ENCODE data around the gene SLC17A6.

SLC17A6 gene

GRCh38 chr11:22337596-22338485, at the start of gene SLC17A6:
TSS of gene SLC17A6 (plus strand) at chr11:22338381. CDS start at chr11:22338534, 153 bp downstream.
- in situ Hi-C loops (cut with MboI; ENCODE audit: low pct_unique_long_range_greater_than_20kb, low sequenced_read_pairs) = loop anchor here (25.0 kb wide), 1 partner anchor 449 kb away; no protein-coding TSS in a partner anchor
- DNase-seq = peak; percentile 52

DNA sequence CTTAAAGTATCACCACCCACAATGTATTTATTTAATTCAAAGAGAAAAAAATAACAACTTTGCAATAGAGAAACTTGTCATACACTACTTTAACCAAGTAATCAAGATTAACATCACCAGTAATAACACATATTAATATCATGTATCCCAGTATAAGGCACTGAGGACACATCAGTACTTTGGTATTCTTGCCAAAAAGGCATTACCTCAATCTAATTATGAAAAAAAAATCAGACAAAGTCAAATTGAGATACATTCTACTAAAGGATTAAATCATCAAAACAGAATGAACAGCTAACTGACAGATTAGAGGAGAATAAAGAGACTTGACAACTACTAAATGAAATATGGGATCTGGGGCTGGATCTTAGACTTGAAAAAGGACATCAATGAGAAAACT, 35.8 kb upstream of the SLC17A6 start:
- in situ Hi-C loops (cut with MboI; ENCODE audit: low pct_unique_long_range_greater_than_20kb, low sequenced_read_pairs) = loop anchor here (25.0 kb wide), 1 partner anchor 115 kb away; the partner anchor contains the start of gene ANO5
- DNase-seq = no peak

DNA sequence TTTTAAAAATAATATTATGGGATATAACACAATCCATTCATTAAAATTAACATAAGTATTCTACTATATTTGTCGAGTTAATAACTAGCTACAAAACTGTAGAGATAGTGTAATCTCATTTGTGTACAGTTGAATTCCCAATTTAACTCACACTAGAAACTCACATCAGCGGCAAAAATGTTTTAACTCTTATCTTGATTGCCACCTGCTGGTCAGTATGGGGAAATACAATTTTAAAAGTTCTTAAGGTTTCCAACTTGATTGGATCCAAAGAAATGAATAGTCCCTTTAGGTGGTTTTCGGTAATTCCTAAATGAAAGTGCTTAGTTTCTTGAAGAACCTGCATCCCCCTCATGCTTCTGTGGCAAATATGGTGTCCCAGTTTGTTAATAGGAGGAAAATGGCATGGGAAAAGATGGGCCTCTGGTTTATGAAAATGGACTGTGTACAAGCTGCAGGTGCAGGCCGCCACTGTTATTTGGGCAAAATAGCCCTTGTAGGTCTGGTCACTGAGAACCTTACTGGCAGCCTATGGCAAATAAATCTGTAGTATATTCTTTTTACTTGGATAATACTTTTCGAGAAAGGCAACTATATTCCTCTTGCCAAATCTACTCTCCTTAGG, 33.7 kb upstream of the SLC17A6 start:
- peak; percentile 32 for DNase-seq
- in situ Hi-C loops (cut with MboI; ENCODE audit: low pct_unique_long_range_greater_than_20kb, low sequenced_read_pairs) = loop anchor here (25.0 kb wide), 1 partner anchor 117 kb away; the partner anchor contains the start of gene ANO5

DNA sequence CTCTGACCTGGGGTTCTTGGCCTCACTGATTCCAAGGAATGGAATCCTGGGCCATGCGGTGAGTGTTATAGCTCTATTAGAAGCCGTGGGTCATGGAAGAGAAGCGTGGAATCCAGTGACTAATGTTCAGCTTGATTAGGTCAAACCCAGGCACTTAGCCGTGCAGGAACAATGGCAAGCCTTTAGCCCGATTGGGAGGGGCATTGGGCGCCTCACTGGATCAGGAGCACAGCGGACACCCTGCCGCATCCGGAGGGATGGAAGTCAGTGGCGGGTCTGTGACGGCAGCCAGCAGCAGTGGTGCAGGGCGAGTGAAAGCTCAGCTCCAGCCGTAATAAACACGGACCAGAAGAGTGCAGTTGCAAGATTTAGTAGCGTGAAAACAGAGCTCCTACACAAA, 20.5 kb upstream of the SLC17A6 start:
- in situ Hi-C loops (cut with MboI; ENCODE audit: low pct_unique_long_range_greater_than_20kb, low sequenced_read_pairs) = loop anchor here (25.0 kb wide), 1 partner anchor 130 kb away; the partner anchor contains the start of gene ANO5
- no peak for DNase-seq

DNA sequence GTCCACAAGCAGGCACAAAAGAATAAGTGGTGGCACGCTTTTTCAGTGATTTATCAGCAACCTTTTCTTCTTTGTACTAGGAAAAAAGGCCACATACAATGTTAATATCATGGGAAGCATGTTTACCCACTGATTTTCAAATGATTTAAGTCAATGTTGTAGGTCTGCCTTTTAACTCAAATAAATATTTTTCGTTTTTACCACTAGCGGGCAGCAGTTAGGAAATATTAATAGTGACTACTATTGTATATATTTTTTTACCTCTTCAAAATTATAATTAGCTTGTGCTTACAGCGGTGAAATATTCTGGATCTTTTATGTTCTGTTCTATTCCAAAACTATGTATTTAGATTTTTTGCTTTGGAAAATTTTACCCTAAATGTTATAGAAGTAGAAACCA, 6.4 kb upstream of the SLC17A6 start:
- no peak for DNase-seq
- in situ Hi-C loops (cut with MboI; ENCODE audit: low pct_unique_long_range_greater_than_20kb, low sequenced_read_pairs) = loop anchor here (25.0 kb wide), 1 partner anchor 456 kb away; no protein-coding TSS in a partner anchor

DNA sequence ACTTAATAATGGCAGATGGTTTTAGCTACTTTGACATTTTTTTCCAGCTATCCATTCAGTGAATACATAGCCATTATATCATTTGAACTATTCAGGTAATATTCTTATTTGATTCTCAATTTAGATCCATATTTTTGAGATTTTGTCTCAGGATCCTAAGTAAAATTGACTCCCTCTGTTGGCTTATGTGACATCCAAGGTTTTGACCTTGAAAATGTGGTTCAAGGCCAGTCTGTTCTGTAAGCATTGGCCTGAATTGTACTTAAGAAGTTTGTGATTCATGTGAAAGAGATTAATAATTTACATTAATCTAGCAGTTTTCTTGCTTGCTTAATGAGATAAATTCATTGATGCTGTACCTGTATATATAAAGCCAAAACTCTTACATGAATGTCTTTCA, 1.6 kb upstream of the SLC17A6 start:
- DNase-seq = no peak
- in situ Hi-C loops (cut with MboI; ENCODE audit: low pct_unique_long_range_greater_than_20kb, low sequenced_read_pairs) = loop anchor here (25.0 kb wide), 1 partner anchor 451 kb away; no protein-coding TSS in a partner anchor

DNA sequence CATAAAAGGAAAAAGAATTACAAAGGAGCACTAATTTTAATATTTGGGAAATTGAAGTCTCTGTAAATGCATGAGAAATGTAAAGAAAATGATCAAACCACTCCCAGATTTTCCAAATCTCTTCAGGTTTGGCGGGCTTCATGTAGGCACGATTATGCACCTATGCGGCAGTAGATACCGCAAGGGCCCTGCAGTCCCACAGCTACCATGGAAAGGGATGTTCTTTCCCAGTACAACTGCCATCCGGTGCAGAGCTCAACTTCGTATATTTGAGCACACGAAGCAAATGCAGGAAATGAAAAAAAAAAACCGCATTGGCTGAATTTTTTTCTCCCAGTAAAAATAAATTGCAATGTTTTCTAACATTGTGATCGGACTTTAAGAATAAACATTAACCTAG, 1.4 kb downstream of the SLC17A6 start:
- in situ Hi-C loops (cut with MboI; ENCODE audit: low pct_unique_long_range_greater_than_20kb, low sequenced_read_pairs) = loop anchor here (25.0 kb wide), 1 partner anchor 448 kb away; no protein-coding TSS in a partner anchor
- no peak for DNase-seq

DNA sequence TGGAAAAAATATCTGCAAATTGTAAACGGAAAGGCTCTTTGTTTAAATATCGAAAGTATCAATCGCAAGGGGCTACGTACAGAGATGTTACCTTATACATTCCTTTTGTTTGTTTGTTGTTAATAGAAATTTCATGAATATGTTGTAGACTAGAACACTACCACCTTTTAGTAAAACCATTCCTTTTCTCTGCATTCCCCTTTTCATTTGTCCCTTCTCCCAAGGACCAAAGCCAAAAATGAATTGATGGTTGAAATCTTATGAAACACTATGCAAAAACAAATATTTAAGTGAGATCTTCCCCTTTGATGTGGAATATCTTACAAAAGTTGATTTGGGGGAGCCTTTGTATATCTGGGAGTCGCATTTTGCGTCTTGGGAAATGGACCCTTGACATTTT, 2.1 kb downstream of the SLC17A6 start:
- in situ Hi-C loops (cut with MboI; ENCODE audit: low pct_unique_long_range_greater_than_20kb, low sequenced_read_pairs) = loop anchor here (25.0 kb wide), 1 partner anchor 447 kb away; no protein-coding TSS in a partner anchor
- DNase-seq = no peak

GRCh38 chr11:22340701-22341587, 2.8 kb downstream of the SLC17A6 start:
- no peak for DNase-seq
- in situ Hi-C loops (cut with MboI; ENCODE audit: low pct_unique_long_range_greater_than_20kb, low sequenced_read_pairs) = loop anchor here (25.0 kb wide), 1 partner anchor 446 kb away; no protein-coding TSS in a partner anchor

DNA sequence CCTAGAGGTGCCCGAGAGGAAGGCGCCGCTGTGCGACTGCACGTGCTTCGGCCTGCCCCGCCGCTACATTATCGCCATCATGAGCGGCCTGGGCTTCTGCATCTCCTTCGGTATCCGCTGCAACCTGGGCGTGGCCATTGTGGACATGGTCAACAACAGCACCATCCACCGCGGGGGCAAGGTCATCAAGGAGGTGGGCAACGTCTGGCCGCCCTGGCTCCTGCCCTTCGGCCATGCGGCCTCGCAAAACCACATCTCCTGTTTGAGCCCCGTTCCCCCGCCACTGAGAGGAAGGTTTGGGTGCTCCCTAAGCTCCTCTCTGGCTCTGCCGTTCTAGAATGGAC, 3.4 kb downstream of the SLC17A6 start:
- in situ Hi-C loops (cut with MboI; ENCODE audit: low pct_unique_long_range_greater_than_20kb, low sequenced_read_pairs) = loop anchor here (25.0 kb wide), 1 partner anchor 446 kb away; no protein-coding TSS in a partner anchor
- DNase-seq = no peak

DNA sequence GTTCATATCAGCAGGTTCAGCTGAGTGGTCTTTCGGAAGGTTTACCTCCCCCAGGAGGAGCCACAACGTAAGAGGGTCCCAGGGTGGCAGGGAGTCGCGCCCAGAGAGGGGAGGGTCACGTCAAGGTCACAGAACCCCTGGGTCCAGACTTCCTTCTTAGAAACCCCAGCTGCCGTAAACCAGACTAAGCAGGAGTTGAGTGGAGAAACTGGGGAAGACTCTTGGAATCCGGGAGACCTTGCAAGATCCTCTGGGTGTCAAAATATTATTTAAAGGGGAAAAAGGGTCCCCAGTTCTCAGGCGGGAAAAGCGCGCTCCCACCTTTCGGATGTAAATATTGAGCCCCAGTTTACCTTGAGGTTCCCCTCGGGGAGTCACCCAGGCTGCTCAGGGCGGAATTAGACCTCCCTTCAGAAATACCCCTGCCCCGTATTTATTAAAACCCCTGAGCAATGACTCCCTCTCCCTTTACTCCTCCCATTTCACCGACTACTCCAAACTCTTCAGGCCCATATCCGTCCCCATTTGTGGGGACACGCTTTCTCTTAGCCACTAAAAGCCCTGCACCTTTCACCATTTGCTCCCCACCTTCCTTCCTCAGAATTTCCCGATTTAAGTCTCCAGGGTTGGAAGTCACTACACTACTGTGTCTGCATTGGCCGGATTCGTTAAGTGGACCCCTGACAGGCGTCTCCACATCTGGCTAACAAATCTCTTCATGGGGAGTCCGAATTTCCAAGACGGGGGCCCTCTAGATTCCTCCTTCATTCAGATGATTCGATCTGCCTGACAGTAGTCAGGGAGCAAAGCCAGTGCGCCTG, 4.2 kb downstream of the SLC17A6 start:
- in situ Hi-C loops (cut with MboI; ENCODE audit: low pct_unique_long_range_greater_than_20kb, low sequenced_read_pairs) = loop anchor here (25.0 kb wide), 1 partner anchor 445 kb away; no protein-coding TSS in a partner anchor
- DNase-seq = no peak

GRCh38 chr11:22343032-22343324, 4.8 kb downstream of the SLC17A6 start:
- in situ Hi-C loops (cut with MboI; ENCODE audit: low pct_unique_long_range_greater_than_20kb, low sequenced_read_pairs) = loop anchor here (25.0 kb wide), 1 partner anchor 444 kb away; no protein-coding TSS in a partner anchor
- DNase-seq = no peak

GRCh38 chr11:22343371-22344032, 5.3 kb downstream of the SLC17A6 start:
- in situ Hi-C loops (cut with MboI; ENCODE audit: low pct_unique_long_range_greater_than_20kb, low sequenced_read_pairs) = loop anchor here (25.0 kb wide), 1 partner anchor 444 kb away; no protein-coding TSS in a partner anchor
- no peak for DNase-seq

DNA sequence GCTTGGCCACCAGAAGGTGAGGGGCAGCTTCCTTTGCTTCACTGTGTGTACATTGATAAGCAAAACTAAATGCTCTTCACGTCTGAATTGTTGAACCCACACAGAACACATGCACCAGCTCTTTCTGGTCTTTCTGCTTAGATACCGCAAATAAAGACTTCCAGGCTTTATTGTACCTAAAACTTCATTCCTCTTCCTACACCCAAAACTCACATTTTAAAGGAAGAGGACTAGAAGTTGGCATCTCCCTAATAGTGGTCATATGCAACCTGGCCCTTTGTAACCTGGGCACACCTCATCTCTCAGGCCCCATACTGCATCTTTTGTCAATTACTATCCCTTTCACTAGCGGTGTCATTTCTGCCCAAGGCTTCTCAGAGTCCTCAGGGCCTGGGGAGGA, 5.9 kb downstream of the SLC17A6 start:
- in situ Hi-C loops (cut with MboI; ENCODE audit: low pct_unique_long_range_greater_than_20kb, low sequenced_read_pairs) = loop anchor here (25.0 kb wide), 1 partner anchor 443 kb away; no protein-coding TSS in a partner anchor
- no peak for DNase-seq

- in situ Hi-C loops (cut with MboI; ENCODE audit: low pct_unique_long_range_greater_than_20kb, low sequenced_read_pairs) = loop anchor here (25.0 kb wide), 1 partner anchor 441 kb away; no protein-coding TSS in a partner anchor
- DNase-seq = no peak
Measured at GRCh38 chr11:22346282-22346681, 8.1 kb downstream of the SLC17A6 start.

- in situ Hi-C loops (cut with MboI; ENCODE audit: low pct_unique_long_range_greater_than_20kb, low sequenced_read_pairs) = loop anchor here (25.0 kb wide), 1 partner anchor 439 kb away; no protein-coding TSS in a partner anchor
- no peak for DNase-seq
Measured at GRCh38 chr11:22347857-22348487, 9.8 kb downstream of the SLC17A6 start.

DNA sequence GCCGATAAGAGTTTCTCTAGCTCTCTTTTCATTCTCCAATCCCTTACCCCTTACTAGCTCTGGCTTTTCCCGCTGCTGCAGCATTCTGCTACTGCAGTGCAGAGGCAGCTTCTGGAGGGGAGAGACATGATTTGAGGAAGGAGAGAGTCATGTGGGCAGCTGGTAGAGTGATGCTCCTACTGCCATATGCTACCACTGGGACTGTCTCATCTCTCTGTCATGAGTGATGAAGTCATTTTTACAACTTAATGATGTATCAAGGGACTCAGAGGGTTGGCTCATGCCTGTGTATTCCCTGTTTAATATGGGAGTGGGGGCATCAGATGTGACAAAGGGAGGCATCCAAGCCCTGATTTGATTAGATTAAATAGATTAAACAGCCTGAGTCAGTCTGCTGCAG, 11.3 kb downstream of the SLC17A6 start:
- DNase-seq = no peak
- in situ Hi-C loops (cut with MboI; ENCODE audit: low pct_unique_long_range_greater_than_20kb, low sequenced_read_pairs) = loop anchor here (25.0 kb wide), 1 partner anchor 438 kb away; no protein-coding TSS in a partner anchor

Measured in KBM-7 (cell line).